PFSK-1 (cell line): ENCODE data around the gene FOXR1.

Source experiments
- POLR2AphosphoS5 ChIP-seq: IDR thresholded peaks from 2 replicates; pipeline ENCODE4 v1.6.1; 2012; ENCODE audit warnings: low read depth, mild to moderate bottlenecking, control low read depth, low read length, moderate library complexity
- TAF1 ChIP-seq: IDR thresholded peaks from 2 replicates; pipeline ENCODE4 v1.6.1; 2012; ENCODE audit warnings: low read length, control low read depth, borderline replicate concordance; ENCODE audit not compliant: insufficient read depth
- TF ChIP-seq, protein P1 (sequence below), 2 experiments: IDR thresholded peaks; 2 replicates each; pipeline versions ENCODE4 v1.6.1 to v1.8.0; 2011 to 2012; ENCODE audit warnings: low read depth in 2 of 2, low read length in 2 of 2, control low read depth in 1 of 2, inconsistent platforms in 1 of 2, mild to moderate bottlenecking in 1 of 2, moderate library complexity in 1 of 2; ENCODE audit not compliant: insufficient read depth in 1 of 2

DNA sequence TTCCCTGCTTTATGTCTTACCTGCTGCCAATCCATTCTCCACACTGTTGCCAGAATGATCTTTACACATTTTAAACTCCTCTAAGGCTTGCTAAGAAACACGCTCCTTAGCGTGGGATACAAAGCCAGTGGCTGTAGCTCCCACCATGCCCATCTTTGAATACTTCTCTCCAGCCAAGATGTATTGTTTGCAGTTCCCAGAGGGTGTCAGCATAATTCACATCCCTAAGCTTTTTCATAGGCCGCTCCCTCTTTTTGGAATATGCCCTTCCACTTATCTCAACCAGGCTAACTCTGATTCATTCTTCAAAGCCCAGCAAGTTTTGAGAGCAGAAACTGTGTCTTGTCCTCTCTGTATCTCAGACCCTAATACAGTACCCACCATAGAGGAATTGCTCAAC is 23.6 kb upstream of the FOXR1 start:
- TF ChIP-seq TAF1 (no peak), POLR2AphosphoS5 (no peak)
- TF ChIP-seq, protein P1, sequence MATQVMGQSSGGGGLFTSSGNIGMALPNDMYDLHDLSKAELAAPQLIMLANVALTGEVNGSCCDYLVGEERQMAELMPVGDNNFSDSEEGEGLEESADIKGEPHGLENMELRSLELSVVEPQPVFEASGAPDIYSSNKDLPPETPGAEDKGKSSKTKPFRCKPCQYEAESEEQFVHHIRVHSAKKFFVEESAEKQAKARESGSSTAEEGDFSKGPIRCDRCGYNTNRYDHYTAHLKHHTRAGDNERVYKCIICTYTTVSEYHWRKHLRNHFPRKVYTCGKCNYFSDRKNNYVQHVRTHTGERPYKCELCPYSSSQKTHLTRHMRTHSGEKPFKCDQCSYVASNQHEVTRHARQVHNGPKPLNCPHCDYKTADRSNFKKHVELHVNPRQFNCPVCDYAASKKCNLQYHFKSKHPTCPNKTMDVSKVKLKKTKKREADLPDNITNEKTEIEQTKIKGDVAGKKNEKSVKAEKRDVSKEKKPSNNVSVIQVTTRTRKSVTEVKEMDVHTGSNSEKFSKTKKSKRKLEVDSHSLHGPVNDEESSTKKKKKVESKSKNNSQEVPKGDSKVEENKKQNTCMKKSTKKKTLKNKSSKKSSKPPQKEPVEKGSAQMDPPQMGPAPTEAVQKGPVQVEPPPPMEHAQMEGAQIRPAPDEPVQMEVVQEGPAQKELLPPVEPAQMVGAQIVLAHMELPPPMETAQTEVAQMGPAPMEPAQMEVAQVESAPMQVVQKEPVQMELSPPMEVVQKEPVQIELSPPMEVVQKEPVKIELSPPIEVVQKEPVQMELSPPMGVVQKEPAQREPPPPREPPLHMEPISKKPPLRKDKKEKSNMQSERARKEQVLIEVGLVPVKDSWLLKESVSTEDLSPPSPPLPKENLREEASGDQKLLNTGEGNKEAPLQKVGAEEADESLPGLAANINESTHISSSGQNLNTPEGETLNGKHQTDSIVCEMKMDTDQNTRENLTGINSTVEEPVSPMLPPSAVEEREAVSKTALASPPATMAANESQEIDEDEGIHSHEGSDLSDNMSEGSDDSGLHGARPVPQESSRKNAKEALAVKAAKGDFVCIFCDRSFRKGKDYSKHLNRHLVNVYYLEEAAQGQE (IDR thresholded peaks at IDR 0.05; ENCODE audit: insufficient read depth in 1 of 2, low read depth in 2 of 2, low read length in 2 of 2), result no peak
